ENCODE data around the gene ST3GAL2.

The ST3GAL2 gene

GRCh38 chr16:70438969-70439862 lies at the start of gene ST3GAL2:
Gene ST3GAL2, minus strand, starts transcription at chr16:70439100. Its CDS starts 40,570 bp downstream, at chr16:70398530.
- DNase-seq (ENCODE audit: insufficient read length, low spot score) (peak; percentile 90), FAIRE-seq (peak; percentile 78)

GRCh38 chr16:70484867-70485266 lies 46.0 kb upstream of the ST3GAL2 start:
- DNase-seq (ENCODE audit: insufficient read length, low spot score): no peak
- FAIRE-seq: no peak

- FAIRE-seq (no peak), DNase-seq (ENCODE audit: insufficient read length, low spot score) (no peak)
Observed at GRCh38 chr16:70483426-70483825, 44.5 kb upstream of the ST3GAL2 start.

GRCh38 chr16:70482624-70483023 lies 43.7 kb upstream of the ST3GAL2 start:
- FAIRE-seq: no peak
- no peak for DNase-seq (ENCODE audit: insufficient read length, low spot score)

- DNase-seq (ENCODE audit: insufficient read length, low spot score) (no peak), FAIRE-seq (no peak)
Observed at GRCh38 chr16:70481929-70482536, 43.1 kb upstream of the ST3GAL2 start.

- DNase-seq (ENCODE audit: insufficient read length, low spot score) (no peak), FAIRE-seq (no peak)
Observed at GRCh38 chr16:70480127-70481105, 41.5 kb upstream of the ST3GAL2 start.

GRCh38 chr16:70478912-70479341 lies 40.0 kb upstream of the ST3GAL2 start:
- FAIRE-seq: no peak
- DNase-seq (ENCODE audit: insufficient read length, low spot score): no peak

- FAIRE-seq (no peak), DNase-seq (ENCODE audit: insufficient read length, low spot score) (no peak)
Observed at GRCh38 chr16:70478169-70478568, 39.3 kb upstream of the ST3GAL2 start.

GRCh38 chr16:70476272-70477020 lies 37.5 kb upstream of the ST3GAL2 start:
- FAIRE-seq (peak; percentile 99), DNase-seq (ENCODE audit: insufficient read length, low spot score) (peak; percentile 99)

GRCh38 chr16:70475054-70475871 lies 36.4 kb upstream of the ST3GAL2 start:
- no peak for DNase-seq (ENCODE audit: insufficient read length, low spot score)
- FAIRE-seq: no peak

GRCh38 chr16:70474320-70475053 lies 35.6 kb upstream of the ST3GAL2 start:
- FAIRE-seq (no peak), DNase-seq (ENCODE audit: insufficient read length, low spot score) (no peak)

GRCh38 chr16:70473446-70474319 lies 34.8 kb upstream of the ST3GAL2 start:
- no peak for DNase-seq (ENCODE audit: insufficient read length, low spot score)
- FAIRE-seq: peak; percentile 11

GRCh38 chr16:70472786-70473433 lies 34.0 kb upstream of the ST3GAL2 start:
- DNase-seq (ENCODE audit: insufficient read length, low spot score) (no peak), FAIRE-seq (no peak)

- FAIRE-seq (no peak), DNase-seq (ENCODE audit: insufficient read length, low spot score) (no peak)
Observed at GRCh38 chr16:70470927-70471341, 32.0 kb upstream of the ST3GAL2 start.

- FAIRE-seq (no peak), DNase-seq (ENCODE audit: insufficient read length, low spot score) (no peak)
Observed at GRCh38 chr16:70470141-70470926, 31.4 kb upstream of the ST3GAL2 start.

- FAIRE-seq (no peak), DNase-seq (ENCODE audit: insufficient read length, low spot score) (no peak)
Observed at GRCh38 chr16:70468776-70469525, 30.1 kb upstream of the ST3GAL2 start.
